ENCODE measurements around the gene DAP3.
"Not testable (repeated sequence)": the region's sequence is repeated elsewhere in the genome, so short reads cannot be mapped to it uniquely, and the experiment has no call there.

DAP3 gene

GRCh38 chr1:155717041-155717440, 28.1 kb downstream of the DAP3 start:
- H3K36me3 ChIP-seq (ENCODE audit: control insufficient read depth, insufficient read depth, low read length) = no peaks in the 10 kb centered on the region
- no peak overlapping the region for H3K4me2 ChIP-seq (ENCODE audit: low read length)
- no peaks in the 10 kb centered on the region for H3K79me2 ChIP-seq
- no peaks in the 10 kb centered on the region for H3K9me3 ChIP-seq (ENCODE audit: control insufficient read depth, low read length)
- TF ChIP-seq, protein P1, sequence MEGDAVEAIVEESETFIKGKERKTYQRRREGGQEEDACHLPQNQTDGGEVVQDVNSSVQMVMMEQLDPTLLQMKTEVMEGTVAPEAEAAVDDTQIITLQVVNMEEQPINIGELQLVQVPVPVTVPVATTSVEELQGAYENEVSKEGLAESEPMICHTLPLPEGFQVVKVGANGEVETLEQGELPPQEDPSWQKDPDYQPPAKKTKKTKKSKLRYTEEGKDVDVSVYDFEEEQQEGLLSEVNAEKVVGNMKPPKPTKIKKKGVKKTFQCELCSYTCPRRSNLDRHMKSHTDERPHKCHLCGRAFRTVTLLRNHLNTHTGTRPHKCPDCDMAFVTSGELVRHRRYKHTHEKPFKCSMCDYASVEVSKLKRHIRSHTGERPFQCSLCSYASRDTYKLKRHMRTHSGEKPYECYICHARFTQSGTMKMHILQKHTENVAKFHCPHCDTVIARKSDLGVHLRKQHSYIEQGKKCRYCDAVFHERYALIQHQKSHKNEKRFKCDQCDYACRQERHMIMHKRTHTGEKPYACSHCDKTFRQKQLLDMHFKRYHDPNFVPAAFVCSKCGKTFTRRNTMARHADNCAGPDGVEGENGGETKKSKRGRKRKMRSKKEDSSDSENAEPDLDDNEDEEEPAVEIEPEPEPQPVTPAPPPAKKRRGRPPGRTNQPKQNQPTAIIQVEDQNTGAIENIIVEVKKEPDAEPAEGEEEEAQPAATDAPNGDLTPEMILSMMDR (IDR thresholded peaks at IDR 0.05) = no peak
- no peak overlapping the region for H3K27ac ChIP-seq
- no peak overlapping the region for H2AFZ ChIP-seq
- no peaks in the 10 kb centered on the region for H3K27me3 ChIP-seq (ENCODE audit: control insufficient read depth, insufficient read depth, low read length)
- no peak overlapping the region for H3K4me3 ChIP-seq (ENCODE audit: low read depth, low read length)
- H3K4me1 ChIP-seq = no peaks in the 10 kb centered on the region
- no peak overlapping the region for H3K9ac ChIP-seq

DNA sequence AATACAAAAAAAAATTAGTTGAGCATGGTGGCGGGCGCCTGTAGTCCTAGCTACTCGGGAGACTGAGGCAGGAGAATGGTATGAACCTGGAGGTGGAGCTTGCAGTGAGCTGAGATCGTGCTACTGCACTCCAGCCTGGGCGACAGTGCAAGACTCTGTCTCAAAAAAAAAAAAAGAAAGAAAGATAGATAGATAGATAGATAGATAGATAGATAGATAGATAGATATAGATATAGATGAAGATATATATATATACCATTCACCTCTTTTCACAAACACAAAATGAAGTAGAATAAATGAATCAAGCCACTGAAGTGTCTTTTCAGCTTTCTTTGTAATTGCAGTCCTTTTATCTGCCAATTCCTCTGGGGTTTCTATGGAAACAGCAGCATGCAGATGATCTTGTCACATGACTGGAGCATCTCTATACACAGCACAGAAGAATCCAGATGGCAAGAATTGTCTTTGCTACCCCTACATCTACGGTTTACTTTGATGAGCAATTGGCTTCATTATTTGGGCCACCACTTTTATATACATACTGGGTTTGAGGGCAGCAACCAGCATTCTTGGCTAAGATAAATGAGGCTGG, 29.7 kb downstream of the DAP3 start:
- not testable (repeated sequence) for H2AFZ ChIP-seq; H3K4me1 ChIP-seq; H3K4me3 ChIP-seq (ENCODE audit: low read depth, low read length); H3K27me3 ChIP-seq (ENCODE audit: control insufficient read depth, insufficient read depth, low read length); H3K9me3 ChIP-seq (ENCODE audit: control insufficient read depth, low read length); H3K9ac ChIP-seq; H3K79me2 ChIP-seq; H3K36me3 ChIP-seq (ENCODE audit: control insufficient read depth, insufficient read depth, low read length); H3K27ac ChIP-seq; H3K4me2 ChIP-seq (ENCODE audit: low read length)

DNA sequence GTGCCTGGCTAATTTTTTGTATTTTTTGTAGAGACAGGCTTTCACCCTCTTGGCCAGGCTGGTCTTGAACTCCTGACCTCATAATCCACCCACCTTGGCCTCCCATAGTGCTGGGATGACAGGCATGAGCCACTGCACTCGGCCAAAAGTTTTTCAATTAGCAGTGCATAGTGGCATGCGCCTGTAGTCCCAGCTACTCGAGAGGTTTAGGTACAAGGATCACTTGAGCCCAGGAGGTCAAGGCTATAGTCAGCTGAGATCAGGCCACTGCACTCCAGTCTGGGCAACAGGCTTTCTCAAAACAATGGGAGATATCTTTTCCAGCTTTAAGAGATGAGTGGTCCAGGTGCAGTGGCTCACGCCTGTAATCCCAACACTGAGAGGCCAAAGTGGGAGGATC, 30.8 kb downstream of the DAP3 start:
- no peak overlapping the region for H3K4me2 ChIP-seq (ENCODE audit: low read length)
- no peaks in the 10 kb centered on the region for H3K27me3 ChIP-seq (ENCODE audit: control insufficient read depth, insufficient read depth, low read length)
- H3K36me3 ChIP-seq (ENCODE audit: control insufficient read depth, insufficient read depth, low read length) = no peaks in the 10 kb centered on the region
- H3K4me3 ChIP-seq (ENCODE audit: low read depth, low read length) = no peak overlapping the region
- no peak overlapping the region for H3K9ac ChIP-seq
- H2AFZ ChIP-seq = no peak overlapping the region
- no peaks in the 10 kb centered on the region for H3K4me1 ChIP-seq
- TF ChIP-seq, protein P1 (IDR thresholded peaks at IDR 0.05) = no peak
- no peaks in the 10 kb centered on the region for H3K9me3 ChIP-seq (ENCODE audit: control insufficient read depth, low read length)
- H3K79me2 ChIP-seq = no peaks in the 10 kb centered on the region
- H3K27ac ChIP-seq = no peak overlapping the region

DNA sequence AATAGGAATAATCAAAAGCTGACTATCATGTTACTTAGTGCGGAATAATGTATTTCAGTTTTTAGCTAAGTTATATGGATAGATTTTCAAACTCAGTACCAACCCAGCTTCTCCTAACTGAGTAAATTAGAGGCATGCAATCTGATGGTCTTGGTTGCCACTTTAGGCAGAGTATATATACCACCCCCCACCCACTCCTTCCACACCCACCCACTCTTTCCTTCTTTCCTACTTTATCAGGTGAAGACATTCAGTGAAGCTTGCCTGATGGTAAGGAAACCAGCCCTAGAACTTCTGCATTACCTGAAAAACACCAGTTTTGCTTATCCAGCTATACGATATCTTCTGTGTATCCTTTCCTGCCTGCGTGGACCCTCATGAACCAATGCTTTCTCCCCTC, 36.3 kb downstream of the DAP3 start:
- H3K4me1 ChIP-seq = peaks cover 4% of the 10 kb centered on the region
- no peak overlapping the region for H2AFZ ChIP-seq
- no peaks in the 10 kb centered on the region for H3K79me2 ChIP-seq
- no peaks in the 10 kb centered on the region for H3K36me3 ChIP-seq (ENCODE audit: control insufficient read depth, insufficient read depth, low read length)
- TF ChIP-seq, protein P1 (IDR thresholded peaks at IDR 0.05) = no peak
- H3K27me3 ChIP-seq (ENCODE audit: control insufficient read depth, insufficient read depth, low read length) = no peaks in the 10 kb centered on the region
- H3K27ac ChIP-seq = no peak overlapping the region
- H3K9ac ChIP-seq = no peak overlapping the region
- no peak overlapping the region for H3K4me2 ChIP-seq (ENCODE audit: low read length)
- no peaks in the 10 kb centered on the region for H3K9me3 ChIP-seq (ENCODE audit: control insufficient read depth, low read length)
- no peak overlapping the region for H3K4me3 ChIP-seq (ENCODE audit: low read depth, low read length)

GRCh38 chr1:155729031-155729898, 40.4 kb downstream of the DAP3 start:
- H3K9me3 ChIP-seq (ENCODE audit: control insufficient read depth, low read length) = no peaks in the 10 kb centered on the region

More at GRCh38 chr1:155729031-155729898, 40.4 kb downstream of the DAP3 start:
- Histone ChIP-seq H3K4me2 (ENCODE audit: low read length) (no peak overlapping the region), H3K4me3 (ENCODE audit: low read depth, low read length) (no peak overlapping the region), H3K27ac (no peak overlapping the region), H3K79me2 (no peaks in the 10 kb centered on the region), H2AFZ (no peak overlapping the region), H3K4me1 (peaks cover 4% of the 10 kb centered on the region), H3K36me3 (ENCODE audit: control insufficient read depth, insufficient read depth, low read length) (no peaks in the 10 kb centered on the region), H3K27me3 (ENCODE audit: control insufficient read depth, insufficient read depth, low read length) (no peaks in the 10 kb centered on the region), H3K9ac (no peak overlapping the region)
- TF ChIP-seq, protein P1 (IDR thresholded peaks at IDR 0.05) = peak; percentile 42

Measured in parathyroid adenoma (tissue), 2 donors.